Measurements from ENCODE around the gene FSIP1. TPM values are rescaled to one million over a fixed set of nuclear protein-coding genes. Genes with fewer than 3 reads are reported as not detected.

The FSIP1 gene
- total and polyA plus RNA-seq, 9 of the 15 experiments (the other 6 are each of a cell fraction or from before 2014, with no cell fraction given), result 0.07 to 0.51 (median 0.29) TPM

GRCh38 chr15:39704689-39705088 lies 78.0 kb downstream of the FSIP1 start (continued):
- 0 out of 2 replicates have a peak, but pooled peaks have one; percentile 21 for TF ChIP-seq GABPA (tag; conservative IDR thresholded peaks at IDR 0.05; ENCODE audit: low read depth)
- TF ChIP-seq RAD51 (IDR thresholded peaks at IDR 0.05; ENCODE audit: borderline replicate concordance, low read depth), result no peak
- peak in 1 of 2 experiments; percentile 86; a peak in 2 of 4 replicates for TF ChIP-seq HDAC1 (IDR thresholded peaks at IDR 0.05)
- TF ChIP-seq ZNF79 (CRISPR knock-in tag; IDR thresholded peaks at IDR 0.05; ENCODE audit: low read depth), result no peak
- peak; percentile 95 for TF ChIP-seq CEBPB (tag; IDR thresholded peaks at IDR 0.05)
- TF ChIP-seq DPF2 (IDR thresholded peaks at IDR 0.05), result peak; percentile 93
- peak; percentile 88 to 94 for TF ChIP-seq KDM1A (IDR thresholded peaks at IDR 0.05)
- TF ChIP-seq ZMIZ1 (IDR thresholded peaks at IDR 0.05; ENCODE audit: low read depth in 2 of 2, low read length in 2 of 2), result 0 out of 4 replicates have a peak, but pooled peaks of 1 of the 2 experiments have one; percentile 54
- TF ChIP-seq LEF1 (IDR thresholded peaks at IDR 0.05), result peak; percentile 58; the same call in 1 of the 2 replicates
- TF ChIP-seq CBFA2T3 (IDR thresholded peaks at IDR 0.05), result peak; percentile 86
- TF ChIP-seq SOX6 (IDR thresholded peaks at IDR 0.05), result peak; percentile 93
- TF ChIP-seq IFI16 (CRISPR knock-in tag; IDR thresholded peaks at IDR 0.05), result no peak
- TF ChIP-seq PRDM10 (IDR thresholded peaks at IDR 0.05; ENCODE audit: partially characterized antibody), result no peak
- TF ChIP-seq ATF7 (IDR thresholded peaks at IDR 0.05), result peak; percentile 45; the same call in 1 of the 2 replicates
- TF ChIP-seq MYC (IDR thresholded peaks at IDR 0.05; ENCODE audit: low read depth, low read length), result no peak
- no peak for TF ChIP-seq MYC (CRISPR knock-in tag; IDR thresholded peaks at IDR 0.05; ENCODE audit: borderline replicate concordance, low read depth)
- TF ChIP-seq ZNF239 (CRISPR knock-in tag; IDR thresholded peaks at IDR 0.05), result no peak
- no peak for TF ChIP-seq KDM2B (CRISPR knock-in tag; IDR thresholded peaks at IDR 0.05)
- peak; percentile 90 for TF ChIP-seq C11orf30 (IDR thresholded peaks at IDR 0.05; ENCODE audit: low read depth)

All from K562 (cell line).